ENCODE data around the gene TRIM51. TPM values are rescaled to one million over a fixed set of nuclear protein-coding genes. Genes with fewer than 3 reads are reported as not detected.
"Not testable (repeated sequence)": the region's sequence is repeated elsewhere in the genome, so short reads cannot be mapped to it uniquely, and the experiment has no call there.

Gene TRIM51
- total RNA-seq: not detected in 2 replicates

GRCh38 chr11:55882997-55883396 is at the start of gene TRIM51:
TRIM51 (plus strand) TSS chr11:55883297; CDS start chr11:55885429, 2,132 bp downstream.
- intact Hi-C loops (cut with micrococcal nuclease); H3K27ac Mint-ChIP-seq; H3K4me3 Mint-ChIP-seq; H3K36me3 Mint-ChIP-seq (ENCODE audit: low read depth); DNase-seq (ENCODE audit: low spot score); H3K9me3 Mint-ChIP-seq; H3K4me1 Mint-ChIP-seq (ENCODE audit: low read depth); H3K27me3 Mint-ChIP-seq (ENCODE audit: insufficient read depth): not testable (repeated sequence)

- Mint-ChIP-seq H3K4me1 (ENCODE audit: low read depth) (no peaks in the 10 kb centered on the region), H3K36me3 (ENCODE audit: low read depth) (no peaks in the 10 kb centered on the region), H3K27ac (no peak within 1 kb of the TSS), H3K4me3 (no peak within 1 kb of the TSS), H3K9me3 (peaks cover 14% of the 10 kb centered on the region), H3K27me3 (ENCODE audit: insufficient read depth) (no peaks in the 10 kb centered on the region)
- intact Hi-C loops (cut with micrococcal nuclease): no loop called here
- no peak for DNase-seq (ENCODE audit: low spot score)
Measured at GRCh38 chr11:55838452-55838851, 44.6 kb upstream of the TRIM51 start, which contains the start of gene OR5D16. OR5D16 (plus strand) TSS chr11:55838752; CDS start chr11:55838752, 0 bp downstream.

GRCh38 chr11:55847453-55847852 is 35.6 kb upstream of the TRIM51 start:
- H3K4me1 Mint-ChIP-seq (ENCODE audit: low read depth): no peaks in the 10 kb centered on the region
- intact Hi-C loops (cut with micrococcal nuclease): no loop called here
- H3K27me3 Mint-ChIP-seq (ENCODE audit: insufficient read depth): no peaks in the 10 kb centered on the region
- peaks cover 22% of the 10 kb centered on the region for H3K9me3 Mint-ChIP-seq
- no peak overlapping the region for H3K27ac Mint-ChIP-seq
- H3K36me3 Mint-ChIP-seq (ENCODE audit: low read depth): no peaks in the 10 kb centered on the region
- DNase-seq (ENCODE audit: low spot score): no peak
- H3K4me3 Mint-ChIP-seq: no peak overlapping the region

GRCh38 chr11:55849037-55849436 is 34.1 kb upstream of the TRIM51 start:
- Mint-ChIP-seq H3K27ac (no peak overlapping the region), H3K4me3 (no peak overlapping the region), H3K27me3 (ENCODE audit: insufficient read depth) (no peaks in the 10 kb centered on the region), H3K36me3 (ENCODE audit: low read depth) (no peaks in the 10 kb centered on the region), H3K9me3 (peaks cover 22% of the 10 kb centered on the region), H3K4me1 (ENCODE audit: low read depth) (no peaks in the 10 kb centered on the region)
- DNase-seq (ENCODE audit: low spot score): no peak
- intact Hi-C loops (cut with micrococcal nuclease): no loop called here

- intact Hi-C loops (cut with micrococcal nuclease): no loop called here
- Mint-ChIP-seq H3K27me3 (ENCODE audit: insufficient read depth) (no peaks in the 10 kb centered on the region), H3K4me1 (ENCODE audit: low read depth) (no peaks in the 10 kb centered on the region), H3K27ac (no peak overlapping the region), H3K36me3 (ENCODE audit: low read depth) (no peaks in the 10 kb centered on the region), H3K4me3 (no peak overlapping the region), H3K9me3 (peaks cover 5% of the 10 kb centered on the region)
- DNase-seq (ENCODE audit: low spot score): no peak
Measured at GRCh38 chr11:55852141-55852540, 31.0 kb upstream of the TRIM51 start.

- Mint-ChIP-seq H3K27ac (no peak overlapping the region), H3K9me3 (peaks cover 12% of the 10 kb centered on the region), H3K4me1 (ENCODE audit: low read depth) (no peaks in the 10 kb centered on the region), H3K36me3 (ENCODE audit: low read depth) (no peaks in the 10 kb centered on the region), H3K27me3 (ENCODE audit: insufficient read depth) (no peaks in the 10 kb centered on the region), H3K4me3 (no peak overlapping the region)
- intact Hi-C loops (cut with micrococcal nuclease): no loop called here
- no peak for DNase-seq (ENCODE audit: low spot score)
Measured at GRCh38 chr11:55854704-55855103, 28.4 kb upstream of the TRIM51 start.

GRCh38 chr11:55867354-55867753 is 15.7 kb upstream of the TRIM51 start:
- DNase-seq (ENCODE audit: low spot score); H3K4me3 Mint-ChIP-seq; H3K27ac Mint-ChIP-seq; intact Hi-C loops (cut with micrococcal nuclease); H3K27me3 Mint-ChIP-seq (ENCODE audit: insufficient read depth); H3K36me3 Mint-ChIP-seq (ENCODE audit: low read depth); H3K4me1 Mint-ChIP-seq (ENCODE audit: low read depth): not testable (repeated sequence)
- peaks cover 19% of the 10 kb centered on the region for H3K9me3 Mint-ChIP-seq

GRCh38 chr11:55872731-55873130 is 10.4 kb upstream of the TRIM51 start:
- H3K4me3 Mint-ChIP-seq; intact Hi-C loops (cut with micrococcal nuclease); H3K36me3 Mint-ChIP-seq (ENCODE audit: low read depth); DNase-seq (ENCODE audit: low spot score); H3K4me1 Mint-ChIP-seq (ENCODE audit: low read depth); H3K27me3 Mint-ChIP-seq (ENCODE audit: insufficient read depth); H3K27ac Mint-ChIP-seq: not testable (repeated sequence)
- peaks cover 20% of the 10 kb centered on the region for H3K9me3 Mint-ChIP-seq

- DNase-seq (ENCODE audit: low spot score); H3K36me3 Mint-ChIP-seq (ENCODE audit: low read depth); H3K27ac Mint-ChIP-seq; H3K27me3 Mint-ChIP-seq (ENCODE audit: insufficient read depth); H3K4me1 Mint-ChIP-seq (ENCODE audit: low read depth); intact Hi-C loops (cut with micrococcal nuclease); H3K4me3 Mint-ChIP-seq: not testable (repeated sequence)
- H3K9me3 Mint-ChIP-seq: peaks cover 24% of the 10 kb centered on the region
Measured at GRCh38 chr11:55873146-55873545, 10.0 kb upstream of the TRIM51 start.

- H3K36me3 Mint-ChIP-seq (ENCODE audit: low read depth); H3K27ac Mint-ChIP-seq; DNase-seq (ENCODE audit: low spot score); intact Hi-C loops (cut with micrococcal nuclease); H3K4me3 Mint-ChIP-seq; H3K9me3 Mint-ChIP-seq; H3K27me3 Mint-ChIP-seq (ENCODE audit: insufficient read depth); H3K4me1 Mint-ChIP-seq (ENCODE audit: low read depth): not testable (repeated sequence)
Measured at GRCh38 chr11:55884995-55885394, 1.9 kb downstream of the TRIM51 start.

GRCh38 chr11:55885481-55885880 is 2.4 kb downstream of the TRIM51 start:
- intact Hi-C loops (cut with micrococcal nuclease); H3K4me1 Mint-ChIP-seq (ENCODE audit: low read depth); H3K36me3 Mint-ChIP-seq (ENCODE audit: low read depth); H3K4me3 Mint-ChIP-seq; H3K9me3 Mint-ChIP-seq; H3K27ac Mint-ChIP-seq; DNase-seq (ENCODE audit: low spot score); H3K27me3 Mint-ChIP-seq (ENCODE audit: insufficient read depth): not testable (repeated sequence)

GRCh38 chr11:55895216-55895615 is 12.1 kb downstream of the TRIM51 start:
- Mint-ChIP-seq H3K27me3 (ENCODE audit: insufficient read depth) (no peaks in the 10 kb centered on the region), H3K27ac (no peak overlapping the region), H3K4me1 (ENCODE audit: low read depth) (no peaks in the 10 kb centered on the region), H3K4me3 (no peak overlapping the region), H3K9me3 (peaks cover 29% of the 10 kb centered on the region), H3K36me3 (ENCODE audit: low read depth) (no peaks in the 10 kb centered on the region)
- DNase-seq (ENCODE audit: low spot score): no peak
- intact Hi-C loops (cut with micrococcal nuclease): no loop called here

- H3K36me3 Mint-ChIP-seq (ENCODE audit: low read depth): no peaks in the 10 kb centered on the region
- H3K9me3 Mint-ChIP-seq: peaks cover 11% of the 10 kb centered on the region
- no peaks in the 10 kb centered on the region for H3K27me3 Mint-ChIP-seq (ENCODE audit: insufficient read depth)
- DNase-seq (ENCODE audit: low spot score): no peak
- no peak overlapping the region for H3K27ac Mint-ChIP-seq
- H3K4me3 Mint-ChIP-seq: no peak overlapping the region
- intact Hi-C loops (cut with micrococcal nuclease): no loop called here
- no peaks in the 10 kb centered on the region for H3K4me1 Mint-ChIP-seq (ENCODE audit: low read depth)
Measured at GRCh38 chr11:55902308-55902707, 19.2 kb downstream of the TRIM51 start.

GRCh38 chr11:55914482-55914881 is 31.4 kb downstream of the TRIM51 start, which contains the start of gene OR5W2:
OR5W2 (minus strand) TSS chr11:55914582; CDS start chr11:55914582, 0 bp downstream.
- no peak for DNase-seq (ENCODE audit: low spot score)
- intact Hi-C loops (cut with micrococcal nuclease): no loop called here
- H3K27ac Mint-ChIP-seq: no peak within 1 kb of the TSS
- no peaks in the 10 kb centered on the region for H3K27me3 Mint-ChIP-seq (ENCODE audit: insufficient read depth)
- peaks cover 12% of the 10 kb centered on the region for H3K9me3 Mint-ChIP-seq
- no peaks in the 10 kb centered on the region for H3K36me3 Mint-ChIP-seq (ENCODE audit: low read depth)
- no peak within 1 kb of the TSS for H3K4me3 Mint-ChIP-seq
- no peaks in the 10 kb centered on the region for H3K4me1 Mint-ChIP-seq (ENCODE audit: low read depth)

Measured in activated T-helper 1 cell treated with anti-CD3 and anti-CD28 coated beads, Interleukin-12 subunit alpha, Interleukin-12 subunit beta, Interleukin-2, Interleukin-4 antibody, amounts not matched to agents 30 ng/mL and 10 ng/mL and 1 ng/mL, durations not matched to agents 14 hours and 24 hours and 36 hours (primary cell).